Measurements from ENCODE around the gene AFF3. TPM values are rescaled to one million over a fixed set of nuclear protein-coding genes. Genes with fewer than 3 reads are reported as not detected.

Gene AFF3
- total RNA-seq, 1 donor from 2014 or later: 20.9 TPM

GRCh38 chr2:100021791-100022340, 120.5 kb downstream of the AFF3 start:
- no peaks in the 10 kb centered on the region for H3K27me3 Mint-ChIP-seq (ENCODE audit: low read depth)
- H3K9me3 Mint-ChIP-seq: peaks cover 7% of the 10 kb centered on the region
- no peak for DNase-seq (ENCODE audit: low read depth, low spot score)
- no peaks in the 10 kb centered on the region for H3K4me1 Mint-ChIP-seq
- TF ChIP-seq, protein P1, sequence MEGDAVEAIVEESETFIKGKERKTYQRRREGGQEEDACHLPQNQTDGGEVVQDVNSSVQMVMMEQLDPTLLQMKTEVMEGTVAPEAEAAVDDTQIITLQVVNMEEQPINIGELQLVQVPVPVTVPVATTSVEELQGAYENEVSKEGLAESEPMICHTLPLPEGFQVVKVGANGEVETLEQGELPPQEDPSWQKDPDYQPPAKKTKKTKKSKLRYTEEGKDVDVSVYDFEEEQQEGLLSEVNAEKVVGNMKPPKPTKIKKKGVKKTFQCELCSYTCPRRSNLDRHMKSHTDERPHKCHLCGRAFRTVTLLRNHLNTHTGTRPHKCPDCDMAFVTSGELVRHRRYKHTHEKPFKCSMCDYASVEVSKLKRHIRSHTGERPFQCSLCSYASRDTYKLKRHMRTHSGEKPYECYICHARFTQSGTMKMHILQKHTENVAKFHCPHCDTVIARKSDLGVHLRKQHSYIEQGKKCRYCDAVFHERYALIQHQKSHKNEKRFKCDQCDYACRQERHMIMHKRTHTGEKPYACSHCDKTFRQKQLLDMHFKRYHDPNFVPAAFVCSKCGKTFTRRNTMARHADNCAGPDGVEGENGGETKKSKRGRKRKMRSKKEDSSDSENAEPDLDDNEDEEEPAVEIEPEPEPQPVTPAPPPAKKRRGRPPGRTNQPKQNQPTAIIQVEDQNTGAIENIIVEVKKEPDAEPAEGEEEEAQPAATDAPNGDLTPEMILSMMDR (conservative IDR thresholded peaks at IDR 0.05): no peak
- H3K36me3 Mint-ChIP-seq (ENCODE audit: low read depth): peaks cover 7% of the 10 kb centered on the region
- no peak overlapping the region for H3K4me3 Mint-ChIP-seq
- H3K27ac Mint-ChIP-seq (ENCODE audit: unreplicated experiment): no peak overlapping the region

DNA sequence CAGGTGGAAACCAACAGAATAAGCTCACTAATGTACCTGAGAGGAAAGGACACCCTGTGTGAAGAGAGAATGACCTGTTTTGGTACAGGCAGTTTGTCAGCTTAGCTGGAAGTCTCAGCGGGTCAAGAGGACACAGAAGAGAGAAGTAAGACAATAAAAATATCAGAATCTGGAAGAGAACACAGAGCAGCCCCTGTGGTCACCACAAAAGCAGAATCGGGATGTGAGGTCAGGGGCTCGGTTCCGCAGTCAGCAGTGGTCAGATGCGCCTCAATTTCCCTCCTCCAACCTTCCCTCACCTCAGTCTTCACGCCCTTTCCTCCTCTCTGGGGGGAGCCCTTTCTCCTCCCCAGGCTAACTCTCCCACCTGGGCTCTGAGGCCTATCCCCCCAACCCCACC, 122.9 kb downstream of the AFF3 start:
- no peaks in the 10 kb centered on the region for H3K9me3 Mint-ChIP-seq
- DNase-seq (ENCODE audit: low read depth, low spot score): no peak
- no peaks in the 10 kb centered on the region for H3K27me3 Mint-ChIP-seq (ENCODE audit: low read depth)
- TF ChIP-seq, protein P1 (conservative IDR thresholded peaks at IDR 0.05): no peak
- no peaks in the 10 kb centered on the region for H3K36me3 Mint-ChIP-seq (ENCODE audit: low read depth)
- H3K4me1 Mint-ChIP-seq: peaks cover under 1% of the 10 kb centered on the region
- H3K4me3 Mint-ChIP-seq: no peak overlapping the region
- no peak overlapping the region for H3K27ac Mint-ChIP-seq (ENCODE audit: unreplicated experiment)

DNA sequence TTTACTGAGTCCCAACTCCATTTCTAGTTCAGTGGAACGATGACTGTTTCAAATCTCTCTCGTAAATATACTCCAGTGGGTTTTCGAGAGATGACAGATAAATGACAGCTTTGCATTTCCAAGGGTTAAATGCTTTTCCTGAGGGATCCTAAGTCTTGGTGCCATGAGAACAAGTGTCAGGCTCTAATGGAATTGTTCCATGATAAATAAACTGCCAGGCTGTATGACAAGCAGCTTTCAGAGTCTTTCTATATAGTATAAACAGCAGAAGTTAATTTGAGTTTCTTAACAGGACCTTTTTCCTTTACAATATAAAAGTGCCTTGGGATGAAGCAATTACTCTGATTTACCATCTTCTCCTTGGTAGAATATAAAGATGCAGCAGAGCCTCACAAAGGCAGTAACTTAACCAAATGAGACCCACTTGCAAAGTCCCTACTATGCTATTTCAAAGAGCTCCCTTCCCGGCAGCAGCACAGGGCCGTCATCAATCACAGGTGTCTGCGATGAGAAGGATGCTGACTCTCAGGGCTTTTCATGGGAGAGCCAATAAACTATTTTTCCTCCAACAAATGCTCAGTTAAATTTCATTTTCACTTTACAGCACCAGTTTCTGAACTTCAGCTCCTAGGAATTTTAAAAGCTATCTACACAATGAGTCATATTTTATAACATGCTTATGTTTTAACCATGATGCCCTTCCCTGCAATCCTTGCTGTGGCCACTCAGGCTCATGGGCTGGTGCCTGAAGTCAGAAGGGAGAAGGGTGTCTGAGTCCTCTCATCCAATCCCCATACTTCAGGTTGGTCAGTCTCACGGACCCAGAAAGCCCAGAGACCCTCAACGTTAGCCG, 123.8 kb downstream of the AFF3 start:
- TF ChIP-seq, protein P1 (conservative IDR thresholded peaks at IDR 0.05): no peak
- H3K9me3 Mint-ChIP-seq: no peaks in the 10 kb centered on the region
- no peak overlapping the region for H3K4me3 Mint-ChIP-seq
- no peaks in the 10 kb centered on the region for H3K36me3 Mint-ChIP-seq (ENCODE audit: low read depth)
- DNase-seq (ENCODE audit: low read depth, low spot score): no peak
- H3K27me3 Mint-ChIP-seq (ENCODE audit: low read depth): no peaks in the 10 kb centered on the region
- H3K27ac Mint-ChIP-seq (ENCODE audit: unreplicated experiment): no peak overlapping the region
- peaks cover 6% of the 10 kb centered on the region for H3K4me1 Mint-ChIP-seq

- H3K4me3 Mint-ChIP-seq: no peak overlapping the region
- no peak for DNase-seq (ENCODE audit: low read depth, low spot score)
- H3K9me3 Mint-ChIP-seq: no peaks in the 10 kb centered on the region
Measured at GRCh38 chr2:100017633-100018032, 124.8 kb downstream of the AFF3 start.

DNA sequence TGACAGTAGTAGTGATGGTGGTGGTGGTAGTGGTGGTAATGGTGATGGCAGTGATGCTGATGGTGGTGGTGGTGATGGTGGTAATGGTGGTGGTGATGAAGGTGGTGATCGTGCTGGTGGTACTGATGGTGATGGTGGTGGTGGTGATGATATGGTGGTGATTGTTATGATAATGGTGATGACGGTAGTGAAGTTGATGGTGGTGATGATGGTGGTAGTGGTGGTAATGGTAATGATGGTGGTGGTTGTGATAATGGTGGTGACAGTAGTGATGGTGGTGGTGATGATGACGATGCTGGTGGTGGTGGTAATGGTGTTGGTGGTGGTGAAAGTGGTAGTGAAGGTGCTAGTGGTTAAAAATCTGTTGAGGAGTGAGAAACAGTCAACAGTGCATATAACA, 125.6 kb downstream of the AFF3 start:
- H3K9me3 Mint-ChIP-seq: no peaks in the 10 kb centered on the region
- DNase-seq (ENCODE audit: low read depth, low spot score): no peak
- TF ChIP-seq, protein P1 (conservative IDR thresholded peaks at IDR 0.05): no peak
- no peak overlapping the region for H3K4me3 Mint-ChIP-seq
- H3K27ac Mint-ChIP-seq (ENCODE audit: unreplicated experiment): no peak overlapping the region
- H3K27me3 Mint-ChIP-seq (ENCODE audit: low read depth): peaks cover 2% of the 10 kb centered on the region
- H3K4me1 Mint-ChIP-seq: peaks cover 6% of the 10 kb centered on the region
- no peaks in the 10 kb centered on the region for H3K36me3 Mint-ChIP-seq (ENCODE audit: low read depth)

More at GRCh38 chr2:100017633-100018032, 124.8 kb downstream of the AFF3 start:
- H3K27ac Mint-ChIP-seq (ENCODE audit: unreplicated experiment): no peak overlapping the region
- H3K4me1 Mint-ChIP-seq: peaks cover 6% of the 10 kb centered on the region
- TF ChIP-seq, protein P1 (conservative IDR thresholded peaks at IDR 0.05): no peak
- H3K27me3 Mint-ChIP-seq (ENCODE audit: low read depth): peaks cover 2% of the 10 kb centered on the region
- H3K36me3 Mint-ChIP-seq (ENCODE audit: low read depth): no peaks in the 10 kb centered on the region
